HL-60 (cell line): ENCODE data around the gene CYP27B1.

Experiments
- DNase-seq, 2 experiments: peaks; one replicate each; pipeline ENCODE4 v3.0.0-alpha.2; 2010 to 2020; ENCODE audit warnings: low read depth in 1 of 2, low spot score in 1 of 2
- H3K27ac ChIP-seq: fragments of 250-450 bp; sonication (Bioruptor Pico); replicated peaks from 2 replicates; pipeline ENCODE4 v1.5.1; 2020; ENCODE audit warnings: mild to moderate bottlenecking, moderate library complexity
- H3K27me3 ChIP-seq: fragments of 250-450 bp; sonication (Bioruptor Pico); 2 replicates; pipeline ENCODE4 v1.5.1; 2021; ENCODE audit warnings: mild to moderate bottlenecking, moderate library complexity; ENCODE audit not compliant: insufficient read depth, poor library complexity, severe bottlenecking
- H3K4me3 ChIP-seq: replicated peaks from 2 replicates; pipeline ENCODE4 v1.5.1; 2011; ENCODE audit warnings: mild to moderate bottlenecking, control low read depth, low read length; ENCODE audit not compliant: insufficient read depth
- GABPA ChIP-seq: IDR thresholded peaks from 2 replicates; pipeline ENCODE4 v1.6.1; 2012; ENCODE audit warnings: low read depth
- POLR2AphosphoS5 ChIP-seq: IDR thresholded peaks from 2 replicates; pipeline ENCODE4 v1.6.1; 2012; ENCODE audit warnings: low read depth
- SPI1 ChIP-seq: IDR thresholded peaks from 2 replicates; pipeline ENCODE4 v1.6.1; 2012; ENCODE audit warnings: low read depth, mild to moderate bottlenecking, borderline replicate concordance
- TF ChIP-seq, protein P1 (sequence below): IDR thresholded peaks from 2 replicates; pipeline ENCODE4 v1.6.1; 2012; ENCODE audit warnings: low read depth; ENCODE audit not compliant: insufficient replicate concordance
- TF ChIP-seq, protein P2 (sequence below): IDR thresholded peaks from one replicate; pipeline ENCODE4 v1.5.1; 2011; ENCODE audit warnings: low read length, control low read depth, inconsistent platforms; ENCODE audit not compliant: insufficient read depth

The CYP27B1 gene

DNA sequence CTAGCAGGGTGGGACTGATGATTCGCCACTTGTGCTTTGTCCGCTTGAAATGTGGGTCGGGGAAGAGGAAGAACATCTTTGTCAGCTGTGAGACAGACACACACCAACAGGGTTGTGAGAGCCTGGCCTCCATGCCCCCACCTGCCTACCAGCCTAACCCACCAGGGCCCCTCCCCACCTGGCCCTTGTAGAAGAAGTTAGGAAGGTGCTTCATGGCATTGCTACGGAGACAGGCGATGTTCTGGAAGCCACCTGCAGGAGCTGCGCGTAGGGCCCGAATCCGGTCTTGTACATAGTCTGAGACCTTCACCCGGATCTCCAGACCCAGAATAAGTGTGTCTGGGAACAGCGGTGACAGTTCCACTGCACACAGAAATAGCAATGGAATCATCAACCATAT is 2.7 kb upstream of the CYP27B1 start:
- no peak overlapping the region for H3K4me3 ChIP-seq
- H3K27ac ChIP-seq = no peak overlapping the region
- TF ChIP-seq, protein P1, sequence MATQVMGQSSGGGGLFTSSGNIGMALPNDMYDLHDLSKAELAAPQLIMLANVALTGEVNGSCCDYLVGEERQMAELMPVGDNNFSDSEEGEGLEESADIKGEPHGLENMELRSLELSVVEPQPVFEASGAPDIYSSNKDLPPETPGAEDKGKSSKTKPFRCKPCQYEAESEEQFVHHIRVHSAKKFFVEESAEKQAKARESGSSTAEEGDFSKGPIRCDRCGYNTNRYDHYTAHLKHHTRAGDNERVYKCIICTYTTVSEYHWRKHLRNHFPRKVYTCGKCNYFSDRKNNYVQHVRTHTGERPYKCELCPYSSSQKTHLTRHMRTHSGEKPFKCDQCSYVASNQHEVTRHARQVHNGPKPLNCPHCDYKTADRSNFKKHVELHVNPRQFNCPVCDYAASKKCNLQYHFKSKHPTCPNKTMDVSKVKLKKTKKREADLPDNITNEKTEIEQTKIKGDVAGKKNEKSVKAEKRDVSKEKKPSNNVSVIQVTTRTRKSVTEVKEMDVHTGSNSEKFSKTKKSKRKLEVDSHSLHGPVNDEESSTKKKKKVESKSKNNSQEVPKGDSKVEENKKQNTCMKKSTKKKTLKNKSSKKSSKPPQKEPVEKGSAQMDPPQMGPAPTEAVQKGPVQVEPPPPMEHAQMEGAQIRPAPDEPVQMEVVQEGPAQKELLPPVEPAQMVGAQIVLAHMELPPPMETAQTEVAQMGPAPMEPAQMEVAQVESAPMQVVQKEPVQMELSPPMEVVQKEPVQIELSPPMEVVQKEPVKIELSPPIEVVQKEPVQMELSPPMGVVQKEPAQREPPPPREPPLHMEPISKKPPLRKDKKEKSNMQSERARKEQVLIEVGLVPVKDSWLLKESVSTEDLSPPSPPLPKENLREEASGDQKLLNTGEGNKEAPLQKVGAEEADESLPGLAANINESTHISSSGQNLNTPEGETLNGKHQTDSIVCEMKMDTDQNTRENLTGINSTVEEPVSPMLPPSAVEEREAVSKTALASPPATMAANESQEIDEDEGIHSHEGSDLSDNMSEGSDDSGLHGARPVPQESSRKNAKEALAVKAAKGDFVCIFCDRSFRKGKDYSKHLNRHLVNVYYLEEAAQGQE = no peak
- no peak for TF ChIP-seq GABPA
- TF ChIP-seq, protein P2, sequence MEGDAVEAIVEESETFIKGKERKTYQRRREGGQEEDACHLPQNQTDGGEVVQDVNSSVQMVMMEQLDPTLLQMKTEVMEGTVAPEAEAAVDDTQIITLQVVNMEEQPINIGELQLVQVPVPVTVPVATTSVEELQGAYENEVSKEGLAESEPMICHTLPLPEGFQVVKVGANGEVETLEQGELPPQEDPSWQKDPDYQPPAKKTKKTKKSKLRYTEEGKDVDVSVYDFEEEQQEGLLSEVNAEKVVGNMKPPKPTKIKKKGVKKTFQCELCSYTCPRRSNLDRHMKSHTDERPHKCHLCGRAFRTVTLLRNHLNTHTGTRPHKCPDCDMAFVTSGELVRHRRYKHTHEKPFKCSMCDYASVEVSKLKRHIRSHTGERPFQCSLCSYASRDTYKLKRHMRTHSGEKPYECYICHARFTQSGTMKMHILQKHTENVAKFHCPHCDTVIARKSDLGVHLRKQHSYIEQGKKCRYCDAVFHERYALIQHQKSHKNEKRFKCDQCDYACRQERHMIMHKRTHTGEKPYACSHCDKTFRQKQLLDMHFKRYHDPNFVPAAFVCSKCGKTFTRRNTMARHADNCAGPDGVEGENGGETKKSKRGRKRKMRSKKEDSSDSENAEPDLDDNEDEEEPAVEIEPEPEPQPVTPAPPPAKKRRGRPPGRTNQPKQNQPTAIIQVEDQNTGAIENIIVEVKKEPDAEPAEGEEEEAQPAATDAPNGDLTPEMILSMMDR = no peak
- no peak for TF ChIP-seq SPI1
- no peak for TF ChIP-seq POLR2AphosphoS5
- no peak for DNase-seq
- H3K27me3 ChIP-seq = peaks cover 24% of the 10 kb centered on the region

GRCh38 chr12:57767876-57768275 is 998 bp upstream of the CYP27B1 start:
- TF ChIP-seq, protein P2 = no peak
- TF ChIP-seq GABPA = no peak
- TF ChIP-seq, protein P1 = no peak
- TF ChIP-seq POLR2AphosphoS5 = no peak
- TF ChIP-seq SPI1 = no peak
- DNase-seq = no peak
- peaks cover 28% of the 10 kb centered on the region for H3K27me3 ChIP-seq
- no peak overlapping the region for H3K27ac ChIP-seq
- H3K4me3 ChIP-seq = no peak overlapping the region

- Histone ChIP-seq H3K27me3 (peaks cover 28% of the 10 kb centered on the region), H3K4me3 (no peak overlapping the region), H3K27ac (no peak overlapping the region)
- DNase-seq = no peak
- no peak for TF ChIP-seq GABPA
- TF ChIP-seq, protein P2 = no peak
- TF ChIP-seq, protein P1 = no peak
- TF ChIP-seq SPI1 = no peak
- TF ChIP-seq POLR2AphosphoS5 = no peak
Measured at GRCh38 chr12:57767305-57767698, 424 bp upstream of the CYP27B1 start.
